Activated CD4-positive, alpha-beta T cell treated with anti-CD3 and anti-CD28 coated beads, Interleukin-2, amount 50 U/mL, for 16 hours (primary cell): ENCODE results near the gene ST8SIA6.
"Not testable (repeated sequence)": the region's sequence is repeated elsewhere in the genome, so short reads cannot be mapped to it uniquely, and the experiment has no call there.

Experiments
- DNase-seq: peaks from one replicate; pipeline ENCODE4 v3.0.0-alpha.2; 2020

ST8SIA6 gene

DNA sequence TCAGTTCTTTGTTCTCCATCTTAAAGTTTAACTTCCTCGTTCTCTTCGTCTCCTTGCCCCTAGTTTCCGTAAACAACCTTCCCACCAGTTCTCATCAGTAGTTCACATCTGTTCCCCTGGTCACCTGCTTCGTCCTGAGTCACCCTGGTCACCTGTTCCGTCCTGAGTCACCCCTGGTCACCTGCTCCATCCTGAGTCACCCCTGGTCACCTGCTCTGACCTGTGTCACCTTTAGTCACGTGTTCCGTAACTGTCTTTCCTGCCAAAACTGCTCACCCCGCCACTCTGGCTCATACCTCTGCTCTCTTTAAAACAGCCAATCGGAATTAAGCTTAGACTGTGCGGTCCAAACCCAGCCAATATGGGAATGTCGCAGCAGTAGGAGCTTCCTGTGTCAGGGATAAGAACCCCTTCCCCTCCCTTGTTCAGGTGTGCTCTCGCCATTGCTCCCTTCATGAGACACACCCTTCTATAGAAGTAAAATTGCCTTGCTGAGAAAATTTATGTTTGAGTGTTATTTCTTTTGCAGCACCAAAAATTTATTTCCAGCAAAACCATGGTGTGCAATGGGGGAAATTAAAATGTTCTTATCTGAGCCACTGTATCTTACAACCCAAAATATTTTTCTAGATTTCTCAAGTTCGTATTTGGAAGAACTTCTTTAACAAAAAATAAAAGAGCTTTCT, 114.1 kb downstream of the ST8SIA6 start:
- no peak for DNase-seq

DNA sequence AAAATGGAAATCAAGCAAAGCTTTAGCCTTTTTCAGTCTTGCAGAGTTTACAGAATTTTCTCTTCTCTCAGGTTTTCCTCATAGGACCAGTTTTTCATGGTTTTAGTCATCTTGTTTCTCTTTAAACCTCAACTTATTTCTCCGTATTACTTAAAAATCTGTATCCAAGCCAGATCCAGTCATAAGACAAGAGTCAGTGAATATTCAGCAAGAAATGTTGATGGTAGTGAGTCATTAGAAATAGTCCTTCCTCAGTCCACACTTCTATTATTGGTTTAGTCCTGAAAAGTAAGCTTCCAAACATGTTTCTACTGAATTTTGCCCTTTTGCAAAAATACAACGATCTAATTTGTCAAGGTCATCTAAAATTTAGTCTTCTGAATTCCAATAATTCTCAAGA, 119.3 kb downstream of the ST8SIA6 start:
- peak; percentile 20 for DNase-seq

- DNase-seq = no peak
Observed at GRCh38 chr10:17330501-17330900, 123.9 kb downstream of the ST8SIA6 start.

DNA sequence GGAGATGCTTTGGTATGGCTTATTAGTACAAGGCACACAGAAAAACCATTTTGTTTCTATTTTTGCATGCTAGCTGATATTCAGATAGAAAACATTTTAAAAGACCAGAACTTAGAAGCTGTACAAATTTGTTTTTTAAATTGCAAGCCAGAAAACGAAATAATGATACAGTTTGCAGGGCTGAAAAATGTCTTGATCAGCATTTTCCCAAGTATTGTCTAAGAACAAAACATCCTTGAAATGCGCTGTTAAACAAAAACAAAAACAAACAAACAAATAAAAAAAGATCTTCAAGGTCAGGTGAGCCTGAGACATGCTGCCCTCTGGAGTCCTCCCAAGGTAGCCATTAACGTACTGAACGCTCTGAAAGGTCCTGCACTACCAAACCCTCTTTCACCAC, 128.0 kb downstream of the ST8SIA6 start:
- no peak for DNase-seq

DNA sequence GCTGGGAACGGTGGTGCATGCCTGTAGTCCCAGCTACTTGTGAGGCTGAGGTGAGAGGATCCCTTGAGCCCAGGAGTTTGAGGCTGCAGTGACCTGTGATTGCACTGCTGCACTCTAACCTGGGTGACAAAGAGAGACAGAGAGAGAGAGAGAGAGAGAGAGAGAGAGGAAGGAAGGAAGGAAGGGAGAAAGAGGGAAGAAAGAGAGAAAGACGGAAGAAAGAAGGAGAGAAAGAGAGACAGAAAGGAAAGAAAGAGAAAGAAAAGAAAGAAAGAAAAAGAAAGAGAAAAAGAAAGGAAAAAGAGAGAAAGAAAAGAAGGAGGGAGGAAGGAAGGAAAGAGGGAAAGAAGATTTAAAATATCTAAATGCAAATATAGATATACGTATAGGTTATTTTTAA, 132.4 kb downstream of the ST8SIA6 start:
- not testable (repeated sequence) for DNase-seq

DNA sequence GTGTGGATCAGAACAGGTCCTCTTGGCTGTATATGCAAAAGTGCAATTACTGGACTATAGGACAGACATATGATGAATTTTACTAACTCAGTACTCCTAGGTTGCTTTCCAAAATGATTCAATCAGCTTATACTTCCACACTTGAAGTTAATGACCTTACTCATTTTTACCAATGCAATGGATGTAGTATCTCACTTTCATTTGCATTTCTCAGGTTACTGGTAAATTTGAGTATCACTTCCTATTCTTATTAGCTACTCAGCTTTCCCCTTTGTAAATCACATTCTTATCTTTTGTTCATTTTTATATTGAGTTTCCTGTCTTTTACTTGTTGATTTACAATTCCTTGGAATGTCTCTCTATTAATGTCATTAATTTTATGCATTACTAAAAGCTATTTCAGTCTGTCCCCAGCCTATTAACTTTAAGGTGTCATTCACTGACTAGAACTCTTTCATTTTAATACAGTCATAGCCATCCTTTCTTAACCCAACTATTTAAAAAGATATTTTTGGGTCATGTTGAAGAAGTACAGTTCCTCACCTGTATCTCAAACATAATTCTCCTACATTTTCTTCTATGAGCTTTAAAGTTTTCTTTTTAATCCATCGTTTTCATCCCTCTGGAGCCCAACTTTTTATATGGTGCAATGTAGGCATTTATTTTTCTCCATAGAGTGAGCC, 137.8 kb downstream of the ST8SIA6 start:
- DNase-seq = no peak

- DNase-seq = no peak
Observed at GRCh38 chr10:17309435-17309834, 145.0 kb downstream of the ST8SIA6 start.

- no peak for DNase-seq
Observed at GRCh38 chr10:17307123-17307522, 147.3 kb downstream of the ST8SIA6 start.

- DNase-seq = no peak
Observed at GRCh38 chr10:17292375-17292774, 162.0 kb downstream of the ST8SIA6 start.

DNA sequence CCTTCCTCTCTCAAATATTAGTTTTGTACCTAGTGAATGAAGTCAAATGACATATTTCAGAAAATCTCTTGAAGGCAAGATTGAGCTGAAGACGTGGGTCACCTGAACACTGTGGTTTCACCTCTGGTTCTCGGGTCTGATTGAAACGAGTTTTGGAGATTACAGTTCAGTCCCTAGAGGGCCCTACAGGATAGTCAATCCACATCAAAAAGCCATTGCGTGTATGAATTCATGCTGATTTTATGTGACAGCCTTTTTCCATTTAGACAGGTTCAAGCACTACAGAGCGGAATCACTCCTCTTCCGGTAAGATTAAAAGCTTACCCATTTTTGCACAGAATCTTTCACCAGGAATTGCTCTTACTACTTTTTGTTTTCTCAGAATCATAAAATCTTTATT, 164.2 kb downstream of the ST8SIA6 start:
- DNase-seq = peak; percentile 33

GRCh38 chr10:17289763-17290162, 164.6 kb downstream of the ST8SIA6 start:
- no peak for DNase-seq

GRCh38 chr10:17286562-17287550, 167.5 kb downstream of the ST8SIA6 start:
- DNase-seq = no peak

- DNase-seq = no peak
Observed at GRCh38 chr10:17282311-17282710, 172.1 kb downstream of the ST8SIA6 start.

GRCh38 chr10:17278607-17279240, 175.7 kb downstream of the ST8SIA6 start:
- no peak for DNase-seq

DNA sequence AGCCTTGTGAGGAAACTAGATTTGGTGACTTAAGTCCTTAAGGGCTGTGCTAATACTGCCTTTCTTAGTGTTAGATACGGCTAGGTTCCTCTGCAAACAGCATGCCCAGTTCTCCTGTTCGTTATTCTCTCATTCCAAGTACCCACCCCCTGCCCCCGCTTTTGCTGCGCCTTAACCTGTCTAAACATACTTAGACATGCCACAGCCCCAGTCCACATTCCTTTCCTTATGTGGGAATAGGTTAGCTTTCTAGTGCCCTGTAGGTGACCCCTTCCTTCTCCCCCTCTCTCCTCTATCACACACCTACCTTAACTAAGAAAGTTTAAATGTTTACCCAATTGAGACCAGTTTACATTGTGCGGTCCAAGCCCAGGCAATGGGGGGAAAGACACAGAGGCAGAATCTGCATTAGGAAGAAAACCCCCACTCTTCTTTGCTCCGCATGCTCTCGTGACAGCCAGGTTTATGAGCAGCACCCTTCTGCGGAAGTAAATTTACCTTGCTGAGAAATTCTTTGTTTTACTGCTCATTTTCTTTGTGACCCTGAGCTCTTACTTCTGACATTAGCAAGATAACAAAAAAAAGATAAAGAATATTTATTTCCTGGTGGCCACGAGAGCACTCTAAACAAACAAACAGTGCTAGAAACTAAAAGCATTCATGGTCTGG, 177.5 kb downstream of the ST8SIA6 start:
- no peak for DNase-seq

DNA sequence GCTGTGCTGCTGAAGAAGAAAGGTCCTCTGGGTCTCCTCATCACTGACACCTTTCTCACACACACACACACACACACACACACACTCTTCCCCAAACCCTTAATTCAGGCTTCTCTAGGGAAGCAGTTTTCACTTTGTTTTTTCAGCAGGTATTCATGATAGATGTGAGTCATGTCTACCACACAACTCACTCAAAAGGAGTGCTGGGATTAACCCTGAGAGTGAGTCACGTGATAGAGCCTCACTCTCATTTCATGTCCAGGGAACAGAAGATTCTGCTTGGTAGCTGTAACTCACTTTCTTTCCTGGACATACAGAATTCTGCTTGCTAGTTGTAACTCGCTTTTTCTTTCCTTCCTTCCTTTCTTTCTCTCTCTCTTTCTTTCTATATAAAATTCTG, 181.0 kb downstream of the ST8SIA6 start:
- no peak for DNase-seq

DNA sequence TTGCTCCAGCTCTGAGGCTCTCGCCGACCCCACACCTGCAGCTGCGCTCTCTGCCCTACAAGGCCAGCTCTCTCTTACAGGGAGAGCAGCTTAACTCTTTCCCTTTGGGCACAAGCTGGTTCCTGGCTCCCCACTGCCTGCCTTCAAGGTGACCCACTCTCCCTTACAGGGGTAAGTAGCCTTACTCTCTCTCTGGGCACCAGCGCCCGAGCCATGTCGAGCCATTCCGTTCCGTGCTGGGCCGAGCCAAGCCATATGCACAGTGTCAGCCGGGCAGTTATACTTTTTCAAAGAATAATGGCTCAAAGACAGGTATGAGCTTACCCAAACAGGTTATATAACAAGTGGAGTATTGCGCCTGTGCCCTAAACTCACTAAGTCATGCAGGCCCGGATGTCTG, 181.7 kb downstream of the ST8SIA6 start:
- no peak for DNase-seq
